ENCODE measurements around the gene ZBTB21.

Gene ZBTB21

GRCh38 chr21:42009831-42010506 lies at the start of gene ZBTB21:
ZBTB21 (minus strand) TSS chr21:42010360; CDS start chr21:41994095, 16,265 bp downstream.
- DNase-seq, result peak; percentile 98

GRCh38 chr21:42059721-42060120 lies 49.6 kb upstream of the ZBTB21 start:
- no peak for DNase-seq

DNA sequence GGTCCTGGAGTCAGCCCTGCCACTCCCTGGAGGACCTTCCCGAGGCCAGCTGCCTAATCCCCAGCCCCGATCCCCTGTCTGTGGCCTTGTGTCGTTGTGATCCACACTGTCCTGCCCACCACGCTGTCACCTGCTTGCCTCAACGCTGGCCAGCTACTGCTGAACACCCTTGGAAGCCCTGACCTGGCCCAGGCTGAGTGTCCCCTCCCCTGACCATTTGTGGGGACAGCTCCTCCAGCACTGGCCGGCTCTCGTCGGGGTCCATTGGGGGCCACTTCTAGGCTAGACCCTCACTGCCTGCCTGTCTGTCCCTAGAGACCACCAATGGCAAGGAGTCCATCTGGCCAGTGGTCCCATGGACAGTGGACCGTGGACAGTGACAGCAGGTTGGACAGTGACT lies 49.0 kb upstream of the ZBTB21 start:
- no peak for DNase-seq

- no peak for DNase-seq
Measured at GRCh38 chr21:42058631-42059111, 48.5 kb upstream of the ZBTB21 start.

DNA sequence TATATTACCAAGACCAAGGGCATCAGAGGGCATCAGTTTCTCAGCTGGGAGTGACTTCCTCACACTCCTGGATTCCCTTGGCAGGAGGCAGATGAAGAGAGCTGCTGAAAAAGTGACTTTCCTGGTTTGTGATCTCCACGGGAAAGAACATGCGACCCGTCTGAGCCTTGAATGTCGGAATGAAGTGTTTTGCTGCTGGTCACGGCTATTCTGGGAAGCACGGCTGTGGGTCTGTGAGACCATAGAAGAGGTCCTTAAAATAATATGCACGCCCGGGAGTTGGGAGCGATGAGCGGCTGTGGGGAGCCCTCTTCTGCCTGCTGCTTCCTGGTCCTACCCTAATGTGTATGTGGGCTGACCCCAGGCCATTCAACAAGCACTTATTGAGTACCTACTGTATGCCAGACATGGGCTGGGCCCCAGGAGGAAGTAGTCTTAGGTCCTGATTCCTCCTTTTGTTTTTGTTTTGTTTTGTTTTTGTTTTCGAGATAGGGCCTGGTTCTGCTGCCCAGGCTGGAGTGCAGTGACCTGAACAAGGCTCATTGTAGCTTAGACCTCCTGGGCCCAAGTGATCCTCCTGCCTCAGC lies 47.8 kb upstream of the ZBTB21 start:
- no peak for DNase-seq

GRCh38 chr21:42056996-42057689 lies 47.0 kb upstream of the ZBTB21 start:
- DNase-seq, result no peak

DNA sequence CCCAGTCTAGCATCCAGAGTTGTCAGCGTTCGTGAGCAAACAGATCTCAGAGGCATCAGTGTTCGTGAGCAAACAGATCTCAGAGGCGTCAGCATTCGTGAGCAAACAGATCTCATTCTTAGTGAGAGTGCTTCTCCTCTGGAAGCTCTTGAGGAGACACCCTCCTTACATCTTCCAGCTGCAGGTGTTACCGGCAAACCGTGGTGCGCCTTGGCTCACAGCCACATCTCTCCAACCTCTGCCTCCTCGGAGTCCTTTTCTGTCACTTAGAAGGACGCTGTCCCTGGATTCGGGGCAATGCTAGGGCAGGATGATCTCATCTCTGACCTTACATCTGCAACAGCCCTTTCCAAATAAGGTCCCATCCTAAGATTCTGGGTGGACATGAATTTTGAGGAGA lies 46.3 kb upstream of the ZBTB21 start:
- no peak for DNase-seq

DNA sequence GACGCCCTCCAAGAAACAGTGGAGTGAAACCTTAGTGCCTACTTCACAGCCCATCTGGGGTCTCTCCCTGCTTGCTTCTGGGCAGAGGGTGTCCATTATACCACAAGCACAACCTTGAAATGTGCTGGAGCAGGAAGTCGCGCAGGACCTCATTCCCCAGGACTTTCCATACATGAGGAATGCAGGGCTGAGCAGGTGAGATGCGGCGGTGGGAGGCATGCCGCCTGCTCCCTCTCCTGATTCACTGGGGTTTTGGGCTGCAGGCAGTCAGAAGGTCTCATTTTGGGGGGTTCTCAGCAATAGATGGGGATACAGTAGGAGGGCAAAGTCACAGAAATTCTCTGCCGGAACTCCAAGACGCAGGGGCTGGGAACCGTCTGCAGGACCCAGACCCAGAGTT lies 45.3 kb upstream of the ZBTB21 start:
- DNase-seq, result no peak

DNA sequence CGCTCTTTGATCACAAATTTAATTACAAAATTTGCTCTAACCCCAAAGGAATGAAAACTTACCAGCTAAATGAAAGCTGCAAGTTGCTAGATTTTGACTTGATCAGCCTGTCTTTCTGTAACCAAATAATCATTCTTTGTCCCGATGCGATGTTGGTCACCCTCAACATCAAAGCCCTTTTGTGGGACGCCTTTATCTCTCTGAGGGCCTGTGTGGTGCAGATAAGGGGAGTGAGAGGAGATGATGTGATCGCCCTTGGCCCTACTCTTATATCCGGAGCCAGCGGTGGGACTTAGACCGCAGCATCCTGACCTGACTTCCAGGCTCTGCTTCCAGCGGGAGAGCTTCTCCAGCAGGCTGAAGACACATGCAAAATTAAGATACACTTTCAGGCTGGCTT lies 41.6 kb upstream of the ZBTB21 start:
- no peak for DNase-seq

GRCh38 chr21:42049578-42050430 lies 39.6 kb upstream of the ZBTB21 start:
- DNase-seq, result no peak

GRCh38 chr21:42048870-42049577 lies 38.9 kb upstream of the ZBTB21 start:
- DNase-seq, result no peak

GRCh38 chr21:42047821-42048613 lies 37.9 kb upstream of the ZBTB21 start:
- DNase-seq, result no peak

DNA sequence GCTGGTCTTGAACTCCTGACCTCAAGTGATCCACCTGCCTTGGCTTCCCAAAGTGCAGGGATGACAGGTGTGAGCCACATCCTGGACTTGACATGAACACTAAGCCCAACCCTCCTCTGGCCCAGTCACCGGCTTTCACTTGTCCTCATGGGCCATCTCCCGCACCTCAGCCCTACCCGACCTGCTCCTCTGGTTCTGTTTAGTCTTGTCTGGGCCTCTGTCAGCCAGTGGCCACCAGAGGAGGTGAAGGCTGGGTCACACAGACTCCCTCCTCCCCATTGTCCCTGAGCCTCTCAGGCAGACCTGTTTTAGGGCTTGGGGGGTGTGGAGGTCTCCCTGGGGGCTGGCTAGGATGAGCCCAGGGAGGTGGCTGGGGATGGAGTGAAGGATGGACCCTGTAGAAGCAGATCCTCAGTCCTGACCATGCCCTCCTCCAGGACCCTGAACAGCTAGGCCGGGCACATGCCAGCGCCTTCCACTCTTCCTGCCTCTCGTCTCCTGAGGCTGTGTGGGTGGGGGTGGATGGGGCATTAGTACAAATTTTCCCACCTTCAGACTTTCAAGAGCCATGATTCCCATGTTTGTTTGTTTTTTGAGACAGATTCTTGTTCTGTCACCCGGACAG lies 34.8 kb upstream of the ZBTB21 start:
- DNase-seq, result no peak

GRCh38 chr21:42043961-42044360 lies 33.8 kb upstream of the ZBTB21 start:
- no peak for DNase-seq

DNA sequence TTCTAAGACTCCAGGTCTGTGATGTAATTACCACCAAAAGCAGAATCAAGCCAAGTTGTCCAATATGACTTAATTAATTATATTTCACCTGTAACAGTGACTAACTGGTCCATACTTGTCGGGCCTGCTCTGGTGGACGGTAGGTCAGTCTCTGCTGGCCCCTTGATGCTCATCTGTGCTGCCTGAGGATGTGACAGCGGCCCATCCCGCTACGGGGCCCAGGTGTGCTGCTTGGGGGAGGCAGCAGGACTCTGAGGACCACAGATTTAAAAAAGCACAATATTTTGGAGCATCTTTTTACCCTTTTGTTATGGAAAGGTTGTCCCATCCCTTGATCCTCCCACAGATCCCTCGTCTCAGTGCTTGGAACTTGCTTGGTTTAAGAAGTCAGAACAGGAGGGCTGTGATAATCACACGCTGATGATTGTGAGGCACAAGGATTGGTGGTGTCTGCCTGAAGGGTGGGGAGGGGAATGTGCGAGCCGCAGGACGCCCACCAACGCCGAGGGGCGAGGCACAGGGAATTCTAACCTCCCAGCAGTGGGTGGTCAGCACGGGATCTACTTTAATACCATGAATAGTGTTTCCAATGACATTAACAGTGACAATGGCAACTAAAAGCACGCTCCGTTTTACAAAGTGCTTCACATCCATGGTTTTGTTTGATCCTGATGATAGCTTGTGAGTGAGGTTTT lies 33.2 kb upstream of the ZBTB21 start:
- DNase-seq, result no peak

GRCh38 chr21:42042651-42043050 lies 32.5 kb upstream of the ZBTB21 start:
- no peak for DNase-seq

DNA sequence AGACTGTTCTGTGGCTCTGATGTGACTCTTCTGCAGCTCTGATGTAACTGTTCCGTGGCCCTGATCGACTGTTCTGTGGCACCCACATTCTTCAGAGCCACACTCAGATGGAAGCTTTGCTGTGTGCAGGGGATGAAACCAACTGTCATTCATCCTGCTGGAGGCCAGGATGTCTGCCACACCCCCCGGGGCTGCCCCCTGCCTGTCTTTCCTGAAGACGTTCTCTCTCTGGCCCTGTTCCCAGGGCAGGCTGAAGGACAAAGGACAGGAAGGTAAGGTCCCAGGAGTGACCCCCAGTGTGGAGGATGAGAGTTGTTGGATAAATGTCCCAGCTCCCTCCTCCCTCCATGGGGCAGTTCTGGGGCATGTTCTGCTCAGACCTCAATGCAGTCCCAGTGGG lies 31.6 kb upstream of the ZBTB21 start:
- no peak for DNase-seq

GRCh38 chr21:42041246-42041645 lies 31.1 kb upstream of the ZBTB21 start:
- no peak for DNase-seq

- DNase-seq, result no peak
Measured at GRCh38 chr21:42040411-42041180, 30.4 kb upstream of the ZBTB21 start.

GRCh38 chr21:42039911-42040351 lies 29.8 kb upstream of the ZBTB21 start:
- no peak for DNase-seq
